NCI-H2227 (cell line): Measurements from ENCODE around the gene RPL10.
A peak's percentile ranks its signal among the peaks of the same experiment; 100 is the strongest.
"Not testable (repeated sequence)": the region's sequence is repeated elsewhere in the genome, so short reads cannot be mapped to it uniquely, and the experiment has no call there.

Experiments
- DNase-seq: peaks from one replicate; lab custom pipeline; 2025; ENCODE audit not compliant: unreplicated experiment; lab: John Stamatoyannopoulos, UW

The RPL10 gene

GRCh38 chrX:154399527-154400368 lies 1.6 kb downstream of the RPL10 start:
- no peak for DNase-seq

GRCh38 chrX:154400369-154400817 lies 2.2 kb downstream of the RPL10 start:
- DNase-seq, result not testable (repeated sequence)

GRCh38 chrX:154401045-154401799 lies 3.0 kb downstream of the RPL10 start:
- no peak for DNase-seq

GRCh38 chrX:154401918-154402621 lies 3.9 kb downstream of the RPL10 start:
- no peak for DNase-seq

- no peak for DNase-seq
Measured at GRCh38 chrX:154402622-154403127, 4.5 kb downstream of the RPL10 start.

- no peak for DNase-seq
Measured at GRCh38 chrX:154403192-154403591, 5.0 kb downstream of the RPL10 start.

- no peak for DNase-seq
Measured at GRCh38 chrX:154403858-154404257, 5.7 kb downstream of the RPL10 start.

GRCh38 chrX:154404625-154405192 lies 6.5 kb downstream of the RPL10 start:
- no peak for DNase-seq

- DNase-seq, result no peak
Measured at GRCh38 chrX:154408659-154409221, 10.6 kb downstream of the RPL10 start.

GRCh38 chrX:154409222-154409871 lies 11.2 kb downstream of the RPL10 start, which contains the start of gene DNASE1L1:
Gene DNASE1L1, minus strand, starts transcription at chrX:154409254. Its CDS starts 3,686 bp downstream, at chrX:154405568.
- peak; percentile 28 for DNase-seq

GRCh38 chrX:154411981-154412340 lies 13.8 kb downstream of the RPL10 start:
- peak; percentile 81 for DNase-seq

GRCh38 chrX:154412468-154412867 lies 14.3 kb downstream of the RPL10 start:
- no peak for DNase-seq

- no peak for DNase-seq
Measured at GRCh38 chrX:154413142-154413541, 15.0 kb downstream of the RPL10 start.

GRCh38 chrX:154417157-154417556 lies 19.0 kb downstream of the RPL10 start:
- DNase-seq, result peak; percentile 44

GRCh38 chrX:154419189-154419588 lies 21.0 kb downstream of the RPL10 start:
- DNase-seq, result no peak

- no peak for DNase-seq
Measured at GRCh38 chrX:154419688-154420401, 21.7 kb downstream of the RPL10 start.

GRCh38 chrX:154420402-154420756 lies 22.2 kb downstream of the RPL10 start:
- no peak for DNase-seq

- DNase-seq, result no peak
Measured at GRCh38 chrX:154426916-154427770, 29.0 kb downstream of the RPL10 start.
